Measurements from ENCODE around the gene ERCC6. TPM values are rescaled to one million over a fixed set of nuclear protein-coding genes. Genes with fewer than 3 reads are reported as not detected.

Gene ERCC6
- total and polyA plus RNA-seq, 10 of the 15 experiments (the other 5 are each of a cell fraction or from before 2014, with no cell fraction given) = 4.3 to 15.6 (median 7.8) TPM

DNA sequence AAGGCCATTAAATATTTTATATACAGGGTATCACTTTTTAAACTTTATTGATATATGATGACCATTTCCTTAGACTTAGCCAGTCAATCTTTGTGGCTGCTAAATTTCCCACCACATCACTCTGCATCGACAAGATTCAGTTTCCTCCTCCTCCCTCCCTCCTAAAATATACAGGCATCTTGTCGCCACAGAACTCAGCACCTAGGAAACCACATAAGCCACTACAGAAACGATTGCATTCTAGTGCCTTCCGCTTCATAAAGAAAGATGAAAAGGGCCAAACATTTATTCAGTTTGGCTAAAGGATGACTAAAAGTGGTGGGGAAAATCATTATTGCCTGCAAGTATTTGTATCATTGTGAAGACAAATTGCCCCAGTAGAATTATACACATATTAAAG lies 30.7 kb downstream of the ERCC6 start:
- ChIA-PET POLR2A (no interaction called here), RAD21 (ENCODE audit: unreplicated experiment) (interaction anchor here (0.8 to 5.7 kb wide), 4 partner anchors 97 to 850 kb away, joined by 3 to 55 read pairs (median 6); no protein-coding TSS in a partner anchor), SMC1A (ENCODE audit: uncharacterized antibody, unreplicated experiment) (interaction anchor here (1.0 to 3.4 kb wide), 4 partner anchors 11 to 852 kb away, joined by 4 to 18 read pairs (median 11); no protein-coding TSS in a partner anchor), CTCF (interaction anchor here (0.6 to 6.0 kb wide), 4 partner anchors 11 to 850 kb away, joined by 3 to 190 read pairs (median 35); no protein-coding TSS in a partner anchor)
- Histone ChIP-seq H2AFZ (ENCODE audit: control insufficient read depth, low read depth, low read length) (no peak overlapping the region), H3K36me3 (ENCODE audit: control insufficient read depth in 2 of 2, insufficient read depth in 2 of 2, low read length in 1 of 2) (no peaks in the 10 kb centered on the region), H3K27me3 (replicated peaks in 1 of 2; ENCODE audit: control insufficient read depth in 2 of 2, insufficient read depth in 2 of 2, low read length in 1 of 2) (no peaks in the 10 kb centered on the region), H3K27ac (ENCODE audit: control insufficient read depth, insufficient read depth) (no peak overlapping the region), H3K9ac (ENCODE audit: control insufficient read depth, insufficient read depth, low read length) (no peak overlapping the region), H3K4me2 (ENCODE audit: control insufficient read depth, insufficient read depth) (no peak overlapping the region), H3K79me2 (ENCODE audit: control insufficient read depth, insufficient read depth, low read length) (no peaks in the 10 kb centered on the region), H3K4me3 (no peak overlapping the region), H4K20me1 (ENCODE audit: control insufficient read depth, insufficient read depth) (no peaks in the 10 kb centered on the region), H3K4me1 (ENCODE audit: control insufficient read depth, insufficient read depth, low read length) (no peaks in the 10 kb centered on the region; the same call in 1 of the 2 replicates), H3K9me3 (replicated peaks; ENCODE audit: control insufficient read depth, insufficient read depth, low read length) (no peaks in the 10 kb centered on the region)
- intact Hi-C loops (cut with micrococcal nuclease; ENCODE audit: unreplicated experiment) = no loop called here
- no TSS peak for BruUV-seq (replicated peaks)
- WGBS (ENCODE audit: insufficient coverage, insufficient replicate concordance, low lambda C conversion rate, missing lambda C conversion rate) = 32% methylated on average over 4 of the region's 4 CpGs
- ATAC-seq (peak; percentile 78), DNase-seq (ENCODE audit: low read depth, low spot score) (peak; percentile 9), FAIRE-seq (no peak)
- TF ChIP-seq ZNF24 (IDR thresholded peaks at IDR 0.05) (peak; percentile 95), CBFB (IDR thresholded peaks at IDR 0.05; ENCODE audit: low read depth) (0 out of 2 replicates have a peak, but pooled peaks have one; percentile 32), TCF7 (IDR thresholded peaks at IDR 0.05; ENCODE audit: borderline replicate concordance) (0 out of 2 replicates have a peak, but pooled peaks have one; percentile 29), RUNX3 (IDR thresholded peaks at IDR 0.05; ENCODE audit: low read length) (peak; percentile 95), CBX5 (IDR thresholded peaks at IDR 0.05; ENCODE audit: low read depth) (no peak), NFIC (IDR thresholded peaks at IDR 0.05; ENCODE audit: low read depth, low read length) (peak; percentile 55; the same call in 1 of the 2 replicates), IKZF2 (IDR thresholded peaks at IDR 0.05) (no peak; a peak in 1 of 4 replicates)
- TF ChIP-seq, protein P1, sequence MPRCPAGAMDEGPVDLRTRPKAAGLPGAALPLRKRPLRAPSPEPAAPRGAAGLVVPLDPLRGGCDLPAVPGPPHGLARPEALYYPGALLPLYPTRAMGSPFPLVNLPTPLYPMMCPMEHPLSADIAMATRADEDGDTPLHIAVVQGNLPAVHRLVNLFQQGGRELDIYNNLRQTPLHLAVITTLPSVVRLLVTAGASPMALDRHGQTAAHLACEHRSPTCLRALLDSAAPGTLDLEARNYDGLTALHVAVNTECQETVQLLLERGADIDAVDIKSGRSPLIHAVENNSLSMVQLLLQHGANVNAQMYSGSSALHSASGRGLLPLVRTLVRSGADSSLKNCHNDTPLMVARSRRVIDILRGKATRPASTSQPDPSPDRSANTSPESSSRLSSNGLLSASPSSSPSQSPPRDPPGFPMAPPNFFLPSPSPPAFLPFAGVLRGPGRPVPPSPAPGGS (IDR thresholded peaks at IDR 0.05; ENCODE audit: borderline replicate concordance, insufficient read depth, low read depth, low read length, poor library complexity, severe bottlenecking) = no peak
- in situ Hi-C loops (cut with MboI) = loop anchor here (25.0 kb wide), 1 partner anchor 771 kb away; no protein-coding TSS in a partner anchor

All from GM12878 (cell line).